HEK293 (cell line): Measurements from ENCODE around the gene PAK5.

Experiments used
- CTCF ChIA-PET: fragments of 350-600 bp; formaldehyde crosslinking; extraction: SDS; loops from one replicate; lab custom pipeline; 2021; ENCODE audit warnings: antibody characterized with exemption; lab: Yijun Ruan, JAX
- POLR2A ChIA-PET: fragments of 300-600 bp; formaldehyde crosslinking; extraction: SDS; loops from one replicate; lab custom pipeline; 2020; ENCODE audit warnings: antibody characterized with exemption, inconsistent platforms; lab: Yijun Ruan, JAX
- H3K27ac ChIP-seq: fragments of 200-500 bp; sonication (Bioruptor generic); 2 replicates; pipeline ENCODE4 v1.5.1; 2014; ENCODE audit warnings: low read depth, low read length, control low read depth, inconsistent platforms; ENCODE audit errors: extremely low read depth
- H3K36me3 ChIP-seq, 2 experiments: fragments of 200-500 bp in 1 of 2; sonication (Bioruptor generic) in 1 of 2; 1 replicate in 1 of 2; 2 replicates in 1 of 2; pipeline ENCODE4 v1.5.1; 2014 to 2017; ENCODE audit warnings: inconsistent platforms in 2 of 2, low read length in 2 of 2; ENCODE audit not compliant: control insufficient read depth in 2 of 2, insufficient read depth in 1 of 2
- H3K4me1 ChIP-seq: fragments of 200-500 bp; sonication (Bioruptor generic); 2 replicates; pipeline ENCODE4 v1.5.1; 2014; ENCODE audit warnings: mild to moderate bottlenecking, low read length, inconsistent platforms; ENCODE audit not compliant: control insufficient read depth, insufficient read depth
- H3K4me3 ChIP-seq: 2 replicates; pipeline ENCODE4 v1.5.1; 2011; ENCODE audit warnings: low read depth, mild to moderate bottlenecking, control low read depth, low read length, moderate library complexity
- H3K9me3 ChIP-seq: fragments of 200-500 bp; sonication (Bioruptor generic); 2 replicates; pipeline ENCODE4 v1.5.1; 2014; ENCODE audit warnings: low read depth, low read length, inconsistent platforms; ENCODE audit not compliant: control insufficient read depth, insufficient read depth
- GLI2 ChIP-seq: fragments of 450-650 bp; formaldehyde crosslinking; IDR thresholded peaks from 2 replicates; pipeline ENCODE4; 2017; ENCODE audit warnings: missing biosample characterization, missing genetic modification characterization, low read depth, borderline replicate concordance
- KLF1 ChIP-seq: fragments of 450-650 bp; formaldehyde crosslinking; IDR thresholded peaks from 2 replicates; pipeline ENCODE4 v1.5.1; 2016; ENCODE audit warnings: missing biosample characterization, missing genetic modification characterization
- KLF16 ChIP-seq: fragments of 450-650 bp; formaldehyde crosslinking; IDR thresholded peaks from 2 replicates; pipeline ENCODE4 v1.5.1; 2017; ENCODE audit warnings: missing biosample characterization, missing genetic modification characterization
- KLF9 ChIP-seq: fragments of 450-650 bp; formaldehyde crosslinking; IDR thresholded peaks from 2 replicates; pipeline ENCODE4 v1.5.1; 2016; ENCODE audit warnings: missing biosample characterization, missing genetic modification characterization, low read depth
- ZBTB21 ChIP-seq: fragments of 450-650 bp; formaldehyde crosslinking; IDR thresholded peaks from 2 replicates; pipeline ENCODE4 v1.5.1; 2017; ENCODE audit warnings: missing biosample characterization, missing genetic modification characterization
- ZFP37 ChIP-seq: fragments of 450-650 bp; formaldehyde crosslinking; IDR thresholded peaks from 2 replicates; pipeline ENCODE4 v1.5.1; 2016; ENCODE audit warnings: missing biosample characterization, missing genetic modification characterization
- ZNF133 ChIP-seq: fragments of 450-650 bp; formaldehyde crosslinking; IDR thresholded peaks from 2 replicates; pipeline ENCODE4 v1.5.1; 2016; ENCODE audit warnings: missing biosample characterization, missing genetic modification characterization
- ZNF274 ChIP-seq, 2 experiments: fragments of 200-500 bp in 1 of 2; fragments of 450-650 bp in 1 of 2; sonication (Bioruptor generic) in 1 of 2; formaldehyde crosslinking in 1 of 2; IDR thresholded peaks; 2 replicates each; pipeline versions ENCODE4 v1.5.1 to v1.6.1; 2014 to 2016; ENCODE audit warnings: borderline replicate concordance in 1 of 2, inconsistent platforms in 1 of 2, low read length in 1 of 2, missing biosample characterization in 1 of 2, missing genetic modification characterization in 1 of 2
- ZNF302 ChIP-seq: fragments of 450-650 bp; formaldehyde crosslinking; IDR thresholded peaks from 2 replicates; pipeline ENCODE4 v1.5.1; 2016; ENCODE audit warnings: missing biosample characterization, missing genetic modification characterization, low read depth
- ZNF335 ChIP-seq: fragments of 450-650 bp; formaldehyde crosslinking; conservative IDR thresholded peaks from 2 replicates; pipeline ENCODE4 v1.5.1; 2016; ENCODE audit warnings: missing biosample characterization, missing genetic modification characterization
- ZNF341 ChIP-seq: fragments of 450-650 bp; formaldehyde crosslinking; IDR thresholded peaks from 2 replicates; pipeline ENCODE4; 2016; ENCODE audit warnings: low read depth, missing biosample characterization, missing genetic modification characterization
- ZNF354C ChIP-seq: fragments of 450-650 bp; formaldehyde crosslinking; IDR thresholded peaks from 2 replicates; pipeline ENCODE4 v1.5.1; 2016; ENCODE audit warnings: missing biosample characterization, missing genetic modification characterization, low read depth, borderline replicate concordance
- ZNF404 ChIP-seq: fragments of 450-650 bp; formaldehyde crosslinking; IDR thresholded peaks from 2 replicates; pipeline ENCODE4 v1.5.1; 2017; ENCODE audit warnings: missing biosample characterization, missing genetic modification characterization
- ZNF423 ChIP-seq: fragments of 450-650 bp; formaldehyde crosslinking; IDR thresholded peaks from 2 replicates; pipeline ENCODE4 v1.5.1; 2016; ENCODE audit warnings: missing biosample characterization, missing genetic modification characterization
- ZNF514 ChIP-seq: fragments of 450-650 bp; formaldehyde crosslinking; IDR thresholded peaks from 2 replicates; pipeline ENCODE4 v1.5.1; 2016; ENCODE audit warnings: missing biosample characterization, missing genetic modification characterization
- ZNF549 ChIP-seq: fragments of 450-650 bp; IDR thresholded peaks from 2 replicates; pipeline ENCODE4 v1.5.1; 2018; ENCODE audit warnings: missing biosample characterization, missing genetic modification characterization, mild to moderate bottlenecking, inconsistent platforms, moderate library complexity
- ZNF560 ChIP-seq: fragments of 450-650 bp; formaldehyde crosslinking; IDR thresholded peaks from 2 replicates; pipeline ENCODE4 v1.5.1; 2017; ENCODE audit warnings: missing biosample characterization, missing genetic modification characterization, borderline replicate concordance
- ZNF621 ChIP-seq: fragments of 450-650 bp; formaldehyde crosslinking; IDR thresholded peaks from 2 replicates; pipeline ENCODE4 v1.5.1; 2017; ENCODE audit warnings: missing biosample characterization, missing genetic modification characterization
- ZNF629 ChIP-seq: fragments of 450-650 bp; formaldehyde crosslinking; IDR thresholded peaks from 2 replicates; pipeline ENCODE4 v1.5.1; 2017; ENCODE audit warnings: missing biosample characterization, missing genetic modification characterization
- ZNF791 ChIP-seq: fragments of 450-650 bp; formaldehyde crosslinking; IDR thresholded peaks from 2 replicates; pipeline ENCODE4 v1.5.1; 2016; ENCODE audit warnings: missing biosample characterization, missing genetic modification characterization
- ZSCAN30 ChIP-seq: fragments of 450-650 bp; IDR thresholded peaks from 2 replicates; pipeline ENCODE4 v1.5.1; 2018; ENCODE audit warnings: missing biosample characterization, mild to moderate bottlenecking, missing genetic modification characterization, moderate library complexity
- TF ChIP-seq, protein P1 (sequence below): fragments of 450-650 bp; formaldehyde crosslinking; IDR thresholded peaks from 2 replicates; pipeline ENCODE4 v1.5.1; 2016; ENCODE audit warnings: missing biosample characterization, missing genetic modification characterization
- TF ChIP-seq, protein P2 (sequence below): fragments of 450-650 bp; formaldehyde crosslinking; IDR thresholded peaks from 2 replicates; pipeline ENCODE4 v1.5.1; 2016; ENCODE audit warnings: missing biosample characterization, missing genetic modification characterization, borderline replicate concordance
- TF ChIP-seq, protein P3 (sequence below): fragments of 450-650 bp; formaldehyde crosslinking; IDR thresholded peaks from 2 replicates; pipeline ENCODE4 v1.5.0; 2017; ENCODE audit warnings: missing biosample characterization, missing genetic modification characterization, borderline replicate concordance
- TF ChIP-seq, protein P4 (sequence below): fragments of 450-650 bp; formaldehyde crosslinking; IDR thresholded peaks from 2 replicates; pipeline ENCODE4 v1.5.1; 2017; ENCODE audit warnings: missing biosample characterization, missing genetic modification characterization
- TF ChIP-seq, protein P5 (sequence below): fragments of 450-650 bp; formaldehyde crosslinking; optimal IDR thresholded peaks from 2 replicates; pipeline ENCODE3; 2016; ENCODE audit warnings: missing biosample characterization, mild to moderate bottlenecking, missing genetic modification characterization

The PAK5 gene

DNA sequence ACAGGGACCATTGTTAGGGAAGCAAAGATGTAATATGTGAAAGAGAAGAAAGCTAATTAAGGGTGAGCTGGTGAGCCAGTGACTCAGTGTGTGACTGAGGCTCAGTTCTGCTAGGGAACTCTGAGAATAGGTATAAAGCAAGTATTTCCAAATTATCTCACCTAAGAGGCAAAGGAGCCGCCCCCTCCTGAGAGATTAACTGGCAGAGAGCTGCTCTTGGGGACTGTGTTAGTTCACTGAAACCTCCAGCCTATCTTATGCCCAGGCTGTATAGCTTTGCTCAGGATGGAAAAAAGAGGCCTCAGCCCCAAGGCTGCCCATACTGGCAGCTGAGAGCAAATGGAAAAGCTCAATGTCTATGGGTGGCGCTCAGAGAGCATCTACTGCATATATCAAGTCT, 152.0 kb downstream of the PAK5 start:
- H3K36me3 ChIP-seq: no peaks in the 10 kb centered on the region
- TF ChIP-seq ZNF629: no peak
- no peak for TF ChIP-seq ZNF514
- TF ChIP-seq, protein P1, sequence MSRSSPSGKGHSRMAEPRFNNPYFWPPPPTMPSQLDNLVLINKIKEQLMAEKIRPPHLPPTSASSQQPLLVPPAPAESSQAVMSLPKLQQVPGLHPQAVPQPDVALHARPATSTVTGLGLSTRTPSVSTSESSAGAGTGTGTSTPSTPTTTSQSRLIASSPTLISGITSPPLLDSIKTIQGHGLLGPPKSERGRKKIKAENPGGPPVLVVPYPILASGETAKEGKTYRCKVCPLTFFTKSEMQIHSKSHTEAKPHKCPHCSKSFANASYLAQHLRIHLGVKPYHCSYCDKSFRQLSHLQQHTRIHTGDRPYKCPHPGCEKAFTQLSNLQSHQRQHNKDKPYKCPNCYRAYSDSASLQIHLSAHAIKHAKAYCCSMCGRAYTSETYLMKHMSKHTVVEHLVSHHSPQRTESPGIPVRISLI (tag by site-specific recombination): no peak
- no peak for TF ChIP-seq KLF9 (tag by site-specific recombination)
- TF ChIP-seq ZNF549: no peak
- no peak for TF ChIP-seq ZNF621
- TF ChIP-seq, protein P2, sequence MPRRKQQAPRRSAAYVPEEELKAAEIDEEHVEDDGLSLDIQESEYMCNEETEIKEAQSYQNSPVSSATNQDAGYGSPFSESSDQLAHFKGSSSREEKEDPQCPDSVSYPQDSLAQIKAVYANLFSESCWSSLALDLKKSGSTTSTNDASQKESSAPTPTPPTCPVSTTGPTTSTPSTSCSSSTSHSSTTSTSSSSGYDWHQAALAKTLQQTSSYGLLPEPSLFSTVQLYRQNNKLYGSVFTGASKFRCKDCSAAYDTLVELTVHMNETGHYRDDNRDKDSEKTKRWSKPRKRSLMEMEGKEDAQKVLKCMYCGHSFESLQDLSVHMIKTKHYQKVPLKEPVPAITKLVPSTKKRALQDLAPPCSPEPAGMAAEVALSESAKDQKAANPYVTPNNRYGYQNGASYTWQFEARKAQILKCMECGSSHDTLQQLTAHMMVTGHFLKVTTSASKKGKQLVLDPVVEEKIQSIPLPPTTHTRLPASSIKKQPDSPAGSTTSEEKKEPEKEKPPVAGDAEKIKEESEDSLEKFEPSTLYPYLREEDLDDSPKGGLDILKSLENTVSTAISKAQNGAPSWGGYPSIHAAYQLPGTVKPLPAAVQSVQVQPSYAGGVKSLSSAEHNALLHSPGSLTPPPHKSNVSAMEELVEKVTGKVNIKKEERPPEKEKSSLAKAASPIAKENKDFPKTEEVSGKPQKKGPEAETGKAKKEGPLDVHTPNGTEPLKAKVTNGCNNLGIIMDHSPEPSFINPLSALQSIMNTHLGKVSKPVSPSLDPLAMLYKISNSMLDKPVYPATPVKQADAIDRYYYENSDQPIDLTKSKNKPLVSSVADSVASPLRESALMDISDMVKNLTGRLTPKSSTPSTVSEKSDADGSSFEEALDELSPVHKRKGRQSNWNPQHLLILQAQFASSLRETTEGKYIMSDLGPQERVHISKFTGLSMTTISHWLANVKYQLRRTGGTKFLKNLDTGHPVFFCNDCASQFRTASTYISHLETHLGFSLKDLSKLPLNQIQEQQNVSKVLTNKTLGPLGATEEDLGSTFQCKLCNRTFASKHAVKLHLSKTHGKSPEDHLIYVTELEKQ (tag by site-specific recombination): no peak
- TF ChIP-seq ZNF274 (IDR thresholded peaks at IDR 0.05; ENCODE audit: low read length): no peak
- TF ChIP-seq ZNF274 (tag by site-specific recombination; IDR thresholded peaks at IDR 0.05; ENCODE audit: borderline replicate concordance): no peak
- no peak for TF ChIP-seq ZBTB21 (tag by site-specific recombination)
- TF ChIP-seq KLF16 (tag by site-specific recombination): no peak
- no peak for TF ChIP-seq ZNF423 (tag by site-specific recombination)
- TF ChIP-seq ZNF560: no peak
- no peak for TF ChIP-seq ZNF791 (tag by site-specific recombination)
- TF ChIP-seq ZNF302 (tag by site-specific recombination): no peak
- no peak for TF ChIP-seq GLI2 (tag by site-specific recombination)
- no peak for TF ChIP-seq KLF1 (tag by site-specific recombination)
- H3K4me1 ChIP-seq: no peaks in the 10 kb centered on the region
- no peak overlapping the region for H3K4me3 ChIP-seq
- CTCF ChIA-PET: interaction anchor here (0.6 to 0.7 kb wide), 2 partner anchors 183 to 226 kb away, joined by 4 to 8 read pairs; no protein-coding TSS in a partner anchor
- H3K9me3 ChIP-seq: no peaks in the 10 kb centered on the region
- H3K27ac ChIP-seq: no peak overlapping the region
- POLR2A ChIA-PET: interaction anchor here (0.5 kb wide), 1 partner anchor 49 kb away, joined by 4 read pairs; no protein-coding TSS in a partner anchor

DNA sequence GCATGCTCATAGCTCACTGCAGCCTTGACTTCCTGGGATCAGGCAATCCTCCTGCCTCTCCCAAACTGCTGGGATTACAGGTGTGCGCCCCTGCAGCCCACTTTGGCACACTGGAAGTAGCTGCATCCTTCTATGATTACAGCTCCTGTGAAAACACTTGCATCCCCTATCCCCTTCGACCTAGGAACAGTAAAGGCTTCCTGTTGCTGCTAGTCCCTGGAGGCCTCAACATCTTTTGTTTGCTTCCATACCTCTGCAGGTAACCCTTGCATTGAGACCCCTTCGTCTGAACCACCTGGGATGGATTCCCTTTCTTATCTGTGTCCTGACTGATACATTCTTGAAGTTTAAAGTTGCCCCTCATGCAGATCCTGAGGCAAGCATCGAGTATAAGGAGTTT, 152.4 kb downstream of the PAK5 start:
- Histone ChIP-seq H3K27ac (no peak overlapping the region), H3K36me3 (no peaks in the 10 kb centered on the region), H3K4me3 (no peak overlapping the region), H3K9me3 (no peaks in the 10 kb centered on the region), H3K4me1 (no peaks in the 10 kb centered on the region)
- POLR2A ChIA-PET: interaction anchor here (0.5 kb wide), 1 partner anchor 49 kb away, joined by 4 read pairs; no protein-coding TSS in a partner anchor
- CTCF ChIA-PET: interaction anchor here (0.6 kb wide), 1 partner anchor 183 kb away, joined by 8 read pairs; no protein-coding TSS in a partner anchor
- TF ChIP-seq, protein P3, sequence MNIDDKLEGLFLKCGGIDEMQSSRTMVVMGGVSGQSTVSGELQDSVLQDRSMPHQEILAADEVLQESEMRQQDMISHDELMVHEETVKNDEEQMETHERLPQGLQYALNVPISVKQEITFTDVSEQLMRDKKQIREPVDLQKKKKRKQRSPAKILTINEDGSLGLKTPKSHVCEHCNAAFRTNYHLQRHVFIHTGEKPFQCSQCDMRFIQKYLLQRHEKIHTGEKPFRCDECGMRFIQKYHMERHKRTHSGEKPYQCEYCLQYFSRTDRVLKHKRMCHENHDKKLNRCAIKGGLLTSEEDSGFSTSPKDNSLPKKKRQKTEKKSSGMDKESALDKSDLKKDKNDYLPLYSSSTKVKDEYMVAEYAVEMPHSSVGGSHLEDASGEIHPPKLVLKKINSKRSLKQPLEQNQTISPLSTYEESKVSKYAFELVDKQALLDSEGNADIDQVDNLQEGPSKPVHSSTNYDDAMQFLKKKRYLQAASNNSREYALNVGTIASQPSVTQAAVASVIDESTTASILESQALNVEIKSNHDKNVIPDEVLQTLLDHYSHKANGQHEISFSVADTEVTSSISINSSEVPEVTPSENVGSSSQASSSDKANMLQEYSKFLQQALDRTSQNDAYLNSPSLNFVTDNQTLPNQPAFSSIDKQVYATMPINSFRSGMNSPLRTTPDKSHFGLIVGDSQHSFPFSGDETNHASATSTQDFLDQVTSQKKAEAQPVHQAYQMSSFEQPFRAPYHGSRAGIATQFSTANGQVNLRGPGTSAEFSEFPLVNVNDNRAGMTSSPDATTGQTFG (tag by site-specific recombination): no peak
- TF ChIP-seq, protein P4, sequence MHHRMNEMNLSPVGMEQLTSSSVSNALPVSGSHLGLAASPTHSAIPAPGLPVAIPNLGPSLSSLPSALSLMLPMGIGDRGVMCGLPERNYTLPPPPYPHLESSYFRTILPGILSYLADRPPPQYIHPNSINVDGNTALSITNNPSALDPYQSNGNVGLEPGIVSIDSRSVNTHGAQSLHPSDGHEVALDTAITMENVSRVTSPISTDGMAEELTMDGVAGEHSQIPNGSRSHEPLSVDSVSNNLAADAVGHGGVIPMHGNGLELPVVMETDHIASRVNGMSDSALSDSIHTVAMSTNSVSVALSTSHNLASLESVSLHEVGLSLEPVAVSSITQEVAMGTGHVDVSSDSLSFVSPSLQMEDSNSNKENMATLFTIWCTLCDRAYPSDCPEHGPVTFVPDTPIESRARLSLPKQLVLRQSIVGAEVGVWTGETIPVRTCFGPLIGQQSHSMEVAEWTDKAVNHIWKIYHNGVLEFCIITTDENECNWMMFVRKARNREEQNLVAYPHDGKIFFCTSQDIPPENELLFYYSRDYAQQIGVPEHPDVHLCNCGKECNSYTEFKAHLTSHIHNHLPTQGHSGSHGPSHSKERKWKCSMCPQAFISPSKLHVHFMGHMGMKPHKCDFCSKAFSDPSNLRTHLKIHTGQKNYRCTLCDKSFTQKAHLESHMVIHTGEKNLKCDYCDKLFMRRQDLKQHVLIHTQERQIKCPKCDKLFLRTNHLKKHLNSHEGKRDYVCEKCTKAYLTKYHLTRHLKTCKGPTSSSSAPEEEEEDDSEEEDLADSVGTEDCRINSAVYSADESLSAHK: no peak
- TF ChIP-seq ZNF354C (tag by site-specific recombination) (no peak), ZNF335 (tag by site-specific recombination) (no peak), ZNF341 (tag by site-specific recombination) (no peak), ZSCAN30 (tag by site-specific recombination) (no peak), ZNF133 (tag by site-specific recombination) (no peak), ZNF404 (tag by site-specific recombination) (no peak), ZFP37 (tag by site-specific recombination) (no peak)
- TF ChIP-seq, protein P5, sequence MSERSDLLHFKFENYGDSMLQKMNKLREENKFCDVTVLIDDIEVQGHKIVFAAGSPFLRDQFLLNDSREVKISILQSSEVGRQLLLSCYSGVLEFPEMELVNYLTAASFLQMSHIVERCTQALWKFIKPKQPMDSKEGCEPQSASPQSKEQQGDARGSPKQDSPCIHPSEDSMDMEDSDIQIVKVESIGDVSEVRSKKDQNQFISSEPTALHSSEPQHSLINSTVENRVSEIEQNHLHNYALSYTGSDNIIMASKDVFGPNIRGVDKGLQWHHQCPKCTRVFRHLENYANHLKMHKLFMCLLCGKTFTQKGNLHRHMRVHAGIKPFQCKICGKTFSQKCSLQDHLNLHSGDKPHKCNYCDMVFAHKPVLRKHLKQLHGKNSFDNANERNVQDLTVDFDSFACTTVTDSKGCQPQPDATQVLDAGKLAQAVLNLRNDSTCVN (tag by site-specific recombination): no peak
